Adrenal gland (tissue), 12 donors: ENCODE results near the gene TMCC1. TPM values are rescaled to one million over a fixed set of nuclear protein-coding genes. Genes with fewer than 3 reads are reported as not detected.

Experiments
- DNase-seq, 7 donors: peaks; one replicate each; pipeline ENCODE4 v3.0.0-alpha.2; 2019 to 2020
- H3K27ac ChIP-seq, 5 donors: fragments of 200-600 bp; sonication (generic) in 4 of 5; 1 replicate in 3 of 5; 2 replicates in 2 of 5; pipeline versions ENCODE4 v1.5.1 to v1.8.0; 2016 to 2020; ENCODE audit warnings: mild to moderate bottlenecking in 1 of 5
- H3K27me3 ChIP-seq: fragments of 200-600 bp; 2 replicates; pipeline ENCODE4 v1.8.0; 2021
- H3K36me3 ChIP-seq, 2 donors: fragments of 200-600 bp; replicated peaks in 1 of 2; 1 replicate in 1 of 2; 2 replicates in 1 of 2; pipeline versions ENCODE4 v1.5.1 to v1.8.0; 2018 to 2022
- H3K4me1 ChIP-seq, 2 donors: fragments of 200-600 bp; replicated peaks in 1 of 2; 1 replicate in 1 of 2; 2 replicates in 1 of 2; pipeline versions ENCODE4 v1.5.1 to v1.8.0; 2018 to 2021
- H3K4me3 ChIP-seq, 4 donors: fragments of 200-600 bp; sonication (generic) in 3 of 4; one replicate each; pipeline ENCODE4 v1.5.1; 2016 to 2018
- H3K9me3 ChIP-seq, 3 donors: fragments of 200-600 bp; sonication (generic) in 1 of 3; replicated peaks in 1 of 3; 1 replicate in 2 of 3; 2 replicates in 1 of 3; pipeline versions ENCODE4 v1.5.1 to v1.8.0; 2016 to 2021
- POLR2A ChIP-seq, 2 donors: fragments of 450-650 bp; IDR thresholded peaks; one replicate each; pipeline ENCODE4 v1.6.1; 2017; ENCODE audit warnings: antibody characterized with exemption in 2 of 2, mild to moderate bottlenecking in 2 of 2, moderate library complexity in 1 of 2
- WGBS, 4 donors: extraction: QIAGEN DNeasy Blood & Tissue Kit in 2 of 4; methylation state at CpG; one replicate each; pipeline versions ENCODE4 v1.1.5 to v1.1.7; 2013 to 2017; 5-methylcytosine and 5-hydroxymethylcytosine counted together
- intact Hi-C, 2 donors: fragments of 100-400 bp; cut with DNase I; formaldehyde crosslinking; loops; one replicate each; pipeline versions ENCODE4 v1.14.1 to v1.15.0; 2022 to 2023
- polyA plus RNA-seq, 3 donors: library from polyadenylated mRNA; stranded (reverse); fragments of 200-250 nt in 2 of 3; fragments of 350-450 nt in 1 of 3; fragmentation: Illumina TruSeq in 1 of 3; extraction: RNeasy Lipid Tissue Mini Kit (QIAGEN cat#74804) in 1 of 3; gene quantifications; one replicate each; pipeline ENCODE4 v1.2.3, GENCODE V29; 2013 to 2014
- total RNA-seq, 9 donors: library from RNA; depleted of rRNA in 4 of 9; stranded (reverse); fragments of >200 nt in 4 of 9; fragments of 120-200 nt in 1 of 9; fragmentation: NEBNext Ultra II Directional in 1 of 9; extraction: Animal tissue kit (Norgen Biotek cat#: 25700) in 1 of 9; gene quantifications; one replicate each; pipeline versions ENCODE4 v1.1.0 to v1.2.4, GENCODE V29; 2013 to 2023
- TF ChIP-seq, protein P1 (sequence below), 6 experiments: fragments of 450-650 bp in 4 of 6; fragments of 200-600 bp in 2 of 6; sonication (generic) in 1 of 6; IDR thresholded peaks; 1 replicate in 5 of 6; 2 replicates in 1 of 6; pipeline versions ENCODE4 v1.5.1 to v1.8.0; 2016 to 2021; ENCODE audit warnings: antibody characterized with exemption in 6 of 6, mild to moderate bottlenecking in 2 of 6, moderate library complexity in 1 of 6
- donor health status: healthy with polysubstance abuse.
- donor health status: Bipolar disorder and iron deficiency.
- donor health status: DM: yes; HTN: yes; CAD: no.
- donor health status: DM: no; HTN: no; CAD: no.
- donor health status: DM: no; HTN: no; CAD: no.
- donor health status: DM: yes; HTN: yes; CAD: no.

Gene TMCC1
- total and polyA plus RNA-seq, 12 donors: 6.3 to 141 (median 22.9) TPM

DNA sequence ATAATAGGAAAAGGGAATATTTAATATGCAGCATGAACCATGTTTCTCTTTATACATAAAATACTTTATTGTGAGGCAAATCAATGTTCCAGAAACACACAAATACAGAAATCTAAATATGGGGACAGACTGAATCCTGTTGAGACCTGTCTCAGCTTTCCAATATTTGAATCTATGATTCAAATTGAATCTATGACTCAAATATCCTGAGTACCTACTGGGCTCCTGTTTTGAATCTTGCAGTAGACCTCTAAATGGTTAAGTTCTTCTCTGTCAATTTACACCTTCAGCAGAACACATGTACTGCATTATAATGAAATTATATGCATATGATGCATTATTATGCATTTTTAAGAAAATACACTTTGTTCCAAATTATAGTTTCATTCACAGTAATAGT lies 143.8 kb downstream of the TMCC1 start:
- DNase-seq: no peak
- no peaks in the 10 kb centered on the region for H3K36me3 ChIP-seq
- no peaks in the 10 kb centered on the region for H3K27me3 ChIP-seq
- intact Hi-C loops: no loop called here
- no peak overlapping the region for H3K4me3 ChIP-seq
- no peaks in the 10 kb centered on the region for H3K9me3 ChIP-seq
- no peak overlapping the region for H3K27ac ChIP-seq
- no peaks in the 10 kb centered on the region for H3K4me1 ChIP-seq
- TF ChIP-seq, protein P1, sequence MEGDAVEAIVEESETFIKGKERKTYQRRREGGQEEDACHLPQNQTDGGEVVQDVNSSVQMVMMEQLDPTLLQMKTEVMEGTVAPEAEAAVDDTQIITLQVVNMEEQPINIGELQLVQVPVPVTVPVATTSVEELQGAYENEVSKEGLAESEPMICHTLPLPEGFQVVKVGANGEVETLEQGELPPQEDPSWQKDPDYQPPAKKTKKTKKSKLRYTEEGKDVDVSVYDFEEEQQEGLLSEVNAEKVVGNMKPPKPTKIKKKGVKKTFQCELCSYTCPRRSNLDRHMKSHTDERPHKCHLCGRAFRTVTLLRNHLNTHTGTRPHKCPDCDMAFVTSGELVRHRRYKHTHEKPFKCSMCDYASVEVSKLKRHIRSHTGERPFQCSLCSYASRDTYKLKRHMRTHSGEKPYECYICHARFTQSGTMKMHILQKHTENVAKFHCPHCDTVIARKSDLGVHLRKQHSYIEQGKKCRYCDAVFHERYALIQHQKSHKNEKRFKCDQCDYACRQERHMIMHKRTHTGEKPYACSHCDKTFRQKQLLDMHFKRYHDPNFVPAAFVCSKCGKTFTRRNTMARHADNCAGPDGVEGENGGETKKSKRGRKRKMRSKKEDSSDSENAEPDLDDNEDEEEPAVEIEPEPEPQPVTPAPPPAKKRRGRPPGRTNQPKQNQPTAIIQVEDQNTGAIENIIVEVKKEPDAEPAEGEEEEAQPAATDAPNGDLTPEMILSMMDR (IDR thresholded peaks at IDR 0.05): no peak

DNA sequence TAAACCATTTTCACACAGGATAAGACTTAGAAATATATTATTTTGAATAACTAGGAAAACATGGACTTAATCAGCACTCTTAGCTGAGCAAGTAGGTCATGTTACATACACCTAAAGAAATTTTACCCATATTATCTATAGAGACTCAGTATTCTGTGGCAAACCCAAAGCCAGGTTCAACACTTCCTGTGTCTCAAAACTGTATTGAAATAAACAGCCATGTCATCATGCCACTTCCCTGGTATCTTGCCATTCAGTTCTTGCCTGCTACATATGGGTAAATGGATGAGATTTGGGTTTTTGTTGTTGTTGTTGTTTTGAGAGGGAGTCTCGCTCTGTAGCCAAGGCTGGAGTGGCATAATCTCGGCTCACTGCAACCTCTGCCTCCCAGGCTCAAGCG lies 145.5 kb downstream of the TMCC1 start:
- intact Hi-C loops: no loop called here
- 93 to 100% (median 94%) methylated on average over 3 of the region's 3 CpGs for WGBS, 4 donors
- no peak overlapping the region for H3K4me3 ChIP-seq
- H3K36me3 ChIP-seq: no peaks in the 10 kb centered on the region
- DNase-seq: no peak
- H3K27ac ChIP-seq: no peak overlapping the region
- H3K27me3 ChIP-seq: no peaks in the 10 kb centered on the region
- TF ChIP-seq, protein P1 (IDR thresholded peaks at IDR 0.05): no peak
- no peak for TF ChIP-seq POLR2A (IDR thresholded peaks at IDR 0.05)
- H3K4me1 ChIP-seq: peaks cover 0 to 7% of the 10 kb centered on the region in 2 donors
- H3K9me3 ChIP-seq: no peaks in the 10 kb centered on the region

DNA sequence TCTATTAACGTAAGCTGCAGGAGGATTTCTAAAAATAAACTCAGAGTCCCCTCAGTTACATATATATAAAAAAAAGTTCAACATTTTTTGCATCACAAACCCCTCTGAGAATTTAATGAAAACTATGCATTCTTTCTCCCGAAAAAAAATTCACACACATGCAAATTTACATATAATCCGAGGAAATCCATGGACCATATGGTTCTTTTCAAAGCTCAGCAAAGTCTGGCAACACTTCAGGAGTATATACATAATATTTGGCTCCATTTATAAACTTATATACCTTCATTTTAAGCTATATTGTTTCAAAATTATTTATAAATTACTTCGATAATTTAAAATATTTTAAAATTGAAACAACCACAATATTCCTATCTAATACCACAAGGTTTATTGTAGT lies 146.4 kb downstream of the TMCC1 start:
- Histone ChIP-seq H3K4me3 (no peak overlapping the region), H3K9me3 (no peaks in the 10 kb centered on the region), H3K27ac (no peak overlapping the region), H3K27me3 (no peaks in the 10 kb centered on the region), H3K4me1 (peaks cover 5 to 13% of the 10 kb centered on the region in 2 donors), H3K36me3 (no peaks in the 10 kb centered on the region)
- TF ChIP-seq, protein P1 (IDR thresholded peaks at IDR 0.05): no peak
- no peak for TF ChIP-seq POLR2A (IDR thresholded peaks at IDR 0.05)
- intact Hi-C loops: no loop called here
- DNase-seq: no peak
- WGBS, 4 donors: 88 to 93% (median 90%) methylated on average over 4 of the region's 4 CpGs

DNA sequence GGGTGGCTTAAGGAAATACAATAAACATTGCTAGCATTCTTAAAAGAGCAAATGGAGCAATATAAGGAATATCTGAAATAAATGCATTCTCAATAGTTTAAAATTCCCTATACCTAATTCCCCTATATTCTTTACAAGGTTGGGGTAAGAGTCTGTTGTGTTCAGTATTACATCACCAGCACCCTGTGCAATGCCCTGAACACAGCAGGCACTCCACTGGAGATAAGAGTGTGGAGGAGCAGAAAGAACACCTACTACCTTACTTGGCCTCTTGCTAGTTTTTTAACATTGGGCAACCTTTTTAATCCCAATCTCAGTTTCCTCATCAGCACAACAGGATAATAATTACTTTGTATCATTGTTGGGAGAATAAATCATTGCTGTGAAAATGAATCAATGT lies 146.9 kb downstream of the TMCC1 start:
- intact Hi-C loops: no loop called here
- no peak overlapping the region for H3K27ac ChIP-seq
- no peak for TF ChIP-seq POLR2A (IDR thresholded peaks at IDR 0.05)
- TF ChIP-seq, protein P1 (IDR thresholded peaks at IDR 0.05): no peak

More for the DNA sequence above, 146.9 kb downstream of the TMCC1 start:
- Histone ChIP-seq H3K36me3 (no peaks in the 10 kb centered on the region), H3K4me1 (peaks cover 10 to 19% of the 10 kb centered on the region in 2 donors), H3K9me3 (no peaks in the 10 kb centered on the region), H3K4me3 (no peak overlapping the region), H3K27me3 (no peaks in the 10 kb centered on the region)
- no peak for DNase-seq
